SK-N-SH (cell line): ENCODE measurements around the gene SLC47A2. TPM values are rescaled to one million over a fixed set of nuclear protein-coding genes. Genes with fewer than 3 reads are reported as not detected.

Source experiments
- CTCF ChIA-PET: fragments of 300-600, 350-600 bp; formaldehyde crosslinking; extraction: SDS; loops from one replicate; lab custom pipeline; 2021; lab: Yijun Ruan, JAX
- POLR2A ChIA-PET: fragments of 350-600 bp; sonication (Branson Sonifier 250); formaldehyde crosslinking; extraction: SDS; loops from one replicate; lab custom pipeline; 2020; ENCODE audit warnings: antibody characterized with exemption, inconsistent platforms; lab: Yijun Ruan, JAX
- DNase-seq: peaks from one replicate; pipeline ENCODE4 v3.0.0; 2012
- H2AFZ ChIP-seq: fragments of 200-600 bp; sonication (generic); 2 replicates; pipeline ENCODE4 v1.8.1; 2016; ENCODE audit warnings: antibody characterized with exemption, mild to moderate bottlenecking, low read depth
- H3F3A ChIP-seq: fragments of 200-600 bp; sonication (generic); replicated peaks from 2 replicates; pipeline ENCODE3; 2016; ENCODE audit warnings: antibody characterized with exemption, mild to moderate bottlenecking; ENCODE audit not compliant: insufficient read depth
- H3K27ac ChIP-seq, 2 experiments: fragments of 200-500 bp in 1 of 2; fragments of 200-600 bp in 1 of 2; sonication (Bioruptor generic) in 1 of 2; sonication (generic), shearing (Covaris generic) in 1 of 2; 2 replicates each; pipeline versions ENCODE4 v1.5.1 to v1.6.1; 2014 to 2016; ENCODE audit warnings: low read depth in 2 of 2, inconsistent platforms in 1 of 2, low read length in 1 of 2, mild to moderate bottlenecking in 1 of 2, mixed read lengths in 1 of 2
- H3K27me3 ChIP-seq: fragments of 200-600 bp; sonication (generic), shearing (Covaris generic); 2 replicates; pipeline ENCODE4 v1.6.1; 2016; ENCODE audit warnings: mixed run types; ENCODE audit not compliant: insufficient read depth
- H3K36me3 ChIP-seq, 2 experiments: fragments of 200-500 bp in 1 of 2; fragments of 200-600 bp in 1 of 2; sonication (Bioruptor generic) in 1 of 2; sonication (generic) in 1 of 2; replicated peaks in 1 of 2; 2 replicates each; pipeline versions ENCODE3 to v1.5.1; 2014 to 2016; ENCODE audit warnings: low read length in 1 of 2, mild to moderate bottlenecking in 1 of 2; ENCODE audit not compliant: insufficient read depth in 2 of 2, control insufficient read depth in 1 of 2
- H3K4me1 ChIP-seq, 2 experiments: fragments of 200-500 bp in 1 of 2; fragments of 200-600 bp in 1 of 2; sonication (Bioruptor generic) in 1 of 2; sonication (generic), shearing (Covaris generic) in 1 of 2; 2 replicates each; pipeline versions ENCODE4 v1.5.1 to v1.6.1; 2014 to 2016; ENCODE audit warnings: low read depth in 1 of 2, low read length in 1 of 2, mixed run types in 1 of 2; ENCODE audit not compliant: insufficient read depth in 2 of 2, control insufficient read depth in 1 of 2
- H3K4me2 ChIP-seq: fragments of 200-600 bp; sonication (generic), shearing (Covaris generic); 2 replicates; pipeline ENCODE4 v1.6.1; 2017; ENCODE audit warnings: mixed run types
- H3K4me3 ChIP-seq, 2 experiments: fragments of 200-500 bp in 1 of 2; fragments of 200-600 bp in 1 of 2; sonication (Bioruptor generic) in 1 of 2; sonication (generic), shearing (Covaris generic) in 1 of 2; 2 replicates each; pipeline versions ENCODE4 v1.5.1 to v1.8.1; 2014 to 2016; ENCODE audit warnings: low read depth in 2 of 2, inconsistent platforms in 1 of 2, low read length in 1 of 2, mild to moderate bottlenecking in 1 of 2, mixed read lengths in 1 of 2, moderate library complexity in 1 of 2
- H3K79me2 ChIP-seq: fragments of 200-600 bp; sonication (generic); 2 replicates; pipeline ENCODE4 v1.8.1; 2017; ENCODE audit warnings: mild to moderate bottlenecking; ENCODE audit not compliant: insufficient read depth
- H3K9ac ChIP-seq: fragments of 200-600 bp; sonication (generic); 2 replicates; pipeline ENCODE4 v1.6.1; 2017; ENCODE audit warnings: mixed run types
- H3K9me2 ChIP-seq: fragments of 200-600 bp; sonication (generic); 2 replicates; pipeline ENCODE4 v1.6.1; 2017; ENCODE audit warnings: mixed run types
- H3K9me3 ChIP-seq: fragments of 200-600 bp; sonication (generic); 2 replicates; pipeline ENCODE4 v1.6.1; 2017; ENCODE audit warnings: mixed run types, mild to moderate bottlenecking, moderate library complexity
- H4K20me1 ChIP-seq: fragments of 200-600 bp; sonication (generic); 2 replicates; pipeline ENCODE4 v1.6.1; 2017; ENCODE audit warnings: mild to moderate bottlenecking, mixed run types; ENCODE audit not compliant: insufficient read depth
- CHD2 ChIP-seq: fragments of 150-350 bp; IDR thresholded peaks from 2 replicates; pipeline ENCODE4 v1.6.1; 2018; ENCODE audit warnings: low read length; ENCODE audit not compliant: partially characterized antibody
- EP300 ChIP-seq, 2 experiments: IDR thresholded peaks; 2 replicates each; pipeline versions ENCODE4 v1.4.0 to v1.6.1; 2012; ENCODE audit warnings: borderline replicate concordance in 1 of 2, low read depth in 1 of 2, low read length in 1 of 2
- EZH2phosphoT487 ChIP-seq: fragments of 200-600 bp; sonication (generic); IDR thresholded peaks from 2 replicates; pipeline ENCODE4 v1.6.1; 2017; ENCODE audit warnings: low read depth, mixed run types, mild to moderate bottlenecking, antibody characterized with exemption, moderate library complexity, borderline replicate concordance
- FOSL2 ChIP-seq: IDR thresholded peaks from 2 replicates; pipeline ENCODE4 v1.4.0; 2012; ENCODE audit warnings: low read depth, mild to moderate bottlenecking, moderate library complexity, borderline replicate concordance
- FOXJ3 ChIP-seq: sonication (generic); formaldehyde crosslinking; IDR thresholded peaks from 2 replicates; pipeline ENCODE4 v1.5.1; 2020; ENCODE audit warnings: mild to moderate bottlenecking, missing genetic modification reagents
- FOXM1 ChIP-seq: IDR thresholded peaks from 2 replicates; pipeline ENCODE4 v1.4.0; 2012; ENCODE audit warnings: low read depth, mild to moderate bottlenecking
- GATA2 ChIP-seq: sonication (generic); formaldehyde crosslinking; IDR thresholded peaks from 2 replicates; pipeline ENCODE4 v1.5.0; 2020; ENCODE audit warnings: mild to moderate bottlenecking, missing genetic modification reagents
- JUND ChIP-seq: IDR thresholded peaks from 2 replicates; pipeline ENCODE4 v1.4.0; 2012
- MEF2A ChIP-seq: IDR thresholded peaks from 2 replicates; pipeline ENCODE4 v1.4.0; 2012; ENCODE audit warnings: low read depth, borderline replicate concordance
- POLR2AphosphoS5 ChIP-seq: IDR thresholded peaks from 2 replicates; pipeline ENCODE4 v1.6.1; 2012; ENCODE audit warnings: low read depth, low read length
- RFX5 ChIP-seq: IDR thresholded peaks from 2 replicates; pipeline ENCODE4 v1.6.1; 2012; ENCODE audit warnings: mild to moderate bottlenecking, improper control_type of control experiment, low read length
- SIN3A ChIP-seq: IDR thresholded peaks from 2 replicates; pipeline ENCODE4 v1.6.1; 2012; ENCODE audit warnings: low read depth, mild to moderate bottlenecking, low read length, moderate library complexity, borderline replicate concordance
- SMC3 ChIP-seq: IDR thresholded peaks from 2 replicates; pipeline ENCODE4 v1.6.1; 2012; ENCODE audit warnings: low read depth, low read length, improper control_type of control experiment
- TCF12 ChIP-seq: IDR thresholded peaks from 2 replicates; pipeline ENCODE4 v1.4.0; 2012
- TEAD4 ChIP-seq: IDR thresholded peaks from 2 replicates; pipeline ENCODE4 v1.4.0; 2012; ENCODE audit warnings: mild to moderate bottlenecking, borderline replicate concordance; ENCODE audit not compliant: insufficient read depth
- WGBS: methylation state at CpG from one replicate; pipeline ENCODE4 v1.1.6; 2017; ENCODE audit warnings: low lambda C conversion rate; 5-methylcytosine and 5-hydroxymethylcytosine counted together
- polyA plus RNA-seq, 3 experiments: library from polyadenylated mRNA; depleted of rRNA; stranded (reverse); fragments of >200 nt; gene quantifications; 2 replicates each; pipeline ENCODE4 v1.2.3, GENCODE V29; 2012
- TF ChIP-seq, protein P1 (sequence below): fragments of 150-350 bp; IDR thresholded peaks from 2 replicates; pipeline ENCODE4 v1.6.1; 2017; ENCODE audit warnings: antibody characterized with exemption, low read length, low read depth, borderline replicate concordance
- TF ChIP-seq, protein P2 (sequence below): IDR thresholded peaks from 2 replicates; pipeline ENCODE4; 2012
- TF ChIP-seq, protein P3 (sequence below): IDR thresholded peaks from 2 replicates; pipeline ENCODE4 v1.6.1; 2012; ENCODE audit warnings: mild to moderate bottlenecking, low read depth, low read length, moderate library complexity
- TF ChIP-seq, protein P4 (sequence below): IDR thresholded peaks from 2 replicates; pipeline ENCODE4 v1.4.0; 2012; ENCODE audit warnings: low read depth
- TF ChIP-seq, protein P5 (sequence below): IDR thresholded peaks from 2 replicates; pipeline ENCODE4 v1.4.0; 2012; ENCODE audit warnings: low read depth, borderline replicate concordance

SLC47A2 gene
- polyA plus RNA-seq, 1 of the 3 experiments (the other 2 are of a cell fraction): not detected

DNA sequence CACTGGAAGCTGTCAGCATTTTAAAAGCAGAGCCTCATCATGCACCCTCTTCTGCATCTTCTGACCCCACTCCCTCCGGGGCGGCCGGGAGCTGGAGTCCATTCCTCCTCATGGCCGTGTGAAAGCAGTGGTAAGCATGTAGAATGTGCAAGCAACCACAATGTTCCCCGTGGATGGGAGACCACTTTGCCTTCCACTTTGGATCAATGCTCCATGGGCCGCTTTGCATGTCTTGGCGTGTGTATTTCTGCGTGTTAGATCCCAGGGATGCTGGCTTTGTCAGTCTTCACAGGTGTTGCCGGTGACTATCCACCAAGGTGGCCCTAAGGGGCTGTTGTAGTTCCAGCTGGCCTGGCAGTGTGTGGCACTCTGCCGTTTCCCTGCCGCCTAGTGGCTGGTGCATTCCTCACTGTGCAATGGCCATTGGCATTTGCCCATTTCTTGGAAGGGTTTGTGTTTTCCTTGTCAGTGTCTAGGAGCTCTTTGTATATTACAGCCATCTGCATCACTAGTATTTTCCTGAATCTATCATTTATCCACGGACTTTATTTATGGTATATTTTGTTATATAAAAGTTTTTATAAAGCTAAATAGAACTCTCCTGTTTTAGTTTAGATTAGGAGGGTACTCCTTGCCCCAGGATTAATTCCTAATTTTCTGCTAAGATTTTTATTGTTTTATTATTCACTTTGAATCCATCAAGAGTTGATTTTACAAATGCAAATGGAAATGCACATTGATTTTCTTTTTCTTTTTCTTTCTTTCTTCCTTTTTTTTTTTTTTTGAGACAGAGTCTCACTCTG lies 37.5 kb upstream of the SLC47A2 start (continued):
- TF ChIP-seq, protein P1, sequence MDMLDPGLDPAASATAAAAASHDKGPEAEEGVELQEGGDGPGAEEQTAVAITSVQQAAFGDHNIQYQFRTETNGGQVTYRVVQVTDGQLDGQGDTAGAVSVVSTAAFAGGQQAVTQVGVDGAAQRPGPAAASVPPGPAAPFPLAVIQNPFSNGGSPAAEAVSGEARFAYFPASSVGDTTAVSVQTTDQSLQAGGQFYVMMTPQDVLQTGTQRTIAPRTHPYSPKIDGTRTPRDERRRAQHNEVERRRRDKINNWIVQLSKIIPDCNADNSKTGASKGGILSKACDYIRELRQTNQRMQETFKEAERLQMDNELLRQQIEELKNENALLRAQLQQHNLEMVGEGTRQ: no peak
- TF ChIP-seq TEAD4: no peak
- peak; percentile 42 for TF ChIP-seq SMC3

DNA sequence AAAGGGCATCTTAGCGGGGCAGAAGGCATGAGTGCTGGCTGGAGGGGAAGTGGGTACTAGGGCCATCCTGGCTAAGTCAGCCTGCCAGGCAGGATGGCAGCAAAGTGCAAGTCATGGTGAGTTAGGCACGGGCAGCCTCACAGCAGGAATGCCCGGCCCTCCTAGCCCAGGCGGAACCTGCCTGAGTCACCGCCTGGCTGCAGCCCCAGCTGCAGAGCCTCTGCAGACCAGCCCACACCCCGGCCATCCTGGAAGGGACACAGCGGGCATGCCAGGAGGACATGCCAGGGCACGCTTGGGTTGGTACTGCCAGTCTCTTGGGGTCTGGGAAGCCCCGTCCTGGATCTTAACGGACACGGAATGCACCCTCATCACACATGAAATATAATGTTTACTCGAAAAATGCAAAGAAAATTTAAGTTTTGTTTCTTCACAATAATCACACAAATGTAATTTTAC lies 36.7 kb upstream of the SLC47A2 start:
- H3K36me3 ChIP-seq: no peaks in the 10 kb centered on the region
- H3K27ac ChIP-seq: peak overlapping the region; percentile 79 to 97
- peak; percentile 49 for DNase-seq
- H3F3A ChIP-seq: peaks cover 16% of the 10 kb centered on the region
- H2AFZ ChIP-seq: peak overlapping the region; percentile 82
- ChIA-PET POLR2A (no interaction called here), CTCF (interaction anchor here (0.7 to 4.7 kb wide), 10 partner anchors 8 to 504 kb away, joined by 3 to 48 read pairs (median 4); partner anchors contain the start of gene B9D1)
- no peaks in the 10 kb centered on the region for H3K9me3 ChIP-seq
- no peak overlapping the region for H3K4me3 ChIP-seq
- H3K4me1 ChIP-seq: peaks cover 10 to 18% of the 10 kb centered on the region in 2 experiments; a peak in 3 of 4 replicates
- H3K79me2 ChIP-seq: no peaks in the 10 kb centered on the region
- WGBS: 20% methylated on average over 5 of the region's 12 CpGs
- H3K9me2 ChIP-seq: no peaks in the 10 kb centered on the region
- no peaks in the 10 kb centered on the region for H4K20me1 ChIP-seq
- H3K4me2 ChIP-seq: peak overlapping the region; percentile 25; the same call in 1 of the 2 replicates
- H3K27me3 ChIP-seq: no peaks in the 10 kb centered on the region
- peak overlapping the region; percentile 74 for H3K9ac ChIP-seq
- TF ChIP-seq, protein P1: no peak
- TF ChIP-seq, protein P2, sequence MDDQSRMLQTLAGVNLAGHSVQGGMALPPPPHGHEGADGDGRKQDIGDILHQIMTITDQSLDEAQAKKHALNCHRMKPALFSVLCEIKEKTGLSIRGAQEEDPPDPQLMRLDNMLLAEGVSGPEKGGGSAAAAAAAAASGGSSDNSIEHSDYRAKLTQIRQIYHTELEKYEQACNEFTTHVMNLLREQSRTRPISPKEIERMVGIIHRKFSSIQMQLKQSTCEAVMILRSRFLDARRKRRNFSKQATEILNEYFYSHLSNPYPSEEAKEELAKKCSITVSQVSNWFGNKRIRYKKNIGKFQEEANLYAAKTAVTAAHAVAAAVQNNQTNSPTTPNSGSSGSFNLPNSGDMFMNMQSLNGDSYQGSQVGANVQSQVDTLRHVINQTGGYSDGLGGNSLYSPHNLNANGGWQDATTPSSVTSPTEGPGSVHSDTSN: peak; percentile 57
- TF ChIP-seq MEF2A: no peak
- peak in 1 of 2 experiments; percentile 79; a peak in 1 of 4 replicates for TF ChIP-seq EP300 (IDR thresholded peaks at IDR 0.05; ENCODE audit: borderline replicate concordance in 1 of 2, low read depth in 1 of 2, low read length in 1 of 2)
- no peak for TF ChIP-seq SIN3A
- TF ChIP-seq, protein P3, sequence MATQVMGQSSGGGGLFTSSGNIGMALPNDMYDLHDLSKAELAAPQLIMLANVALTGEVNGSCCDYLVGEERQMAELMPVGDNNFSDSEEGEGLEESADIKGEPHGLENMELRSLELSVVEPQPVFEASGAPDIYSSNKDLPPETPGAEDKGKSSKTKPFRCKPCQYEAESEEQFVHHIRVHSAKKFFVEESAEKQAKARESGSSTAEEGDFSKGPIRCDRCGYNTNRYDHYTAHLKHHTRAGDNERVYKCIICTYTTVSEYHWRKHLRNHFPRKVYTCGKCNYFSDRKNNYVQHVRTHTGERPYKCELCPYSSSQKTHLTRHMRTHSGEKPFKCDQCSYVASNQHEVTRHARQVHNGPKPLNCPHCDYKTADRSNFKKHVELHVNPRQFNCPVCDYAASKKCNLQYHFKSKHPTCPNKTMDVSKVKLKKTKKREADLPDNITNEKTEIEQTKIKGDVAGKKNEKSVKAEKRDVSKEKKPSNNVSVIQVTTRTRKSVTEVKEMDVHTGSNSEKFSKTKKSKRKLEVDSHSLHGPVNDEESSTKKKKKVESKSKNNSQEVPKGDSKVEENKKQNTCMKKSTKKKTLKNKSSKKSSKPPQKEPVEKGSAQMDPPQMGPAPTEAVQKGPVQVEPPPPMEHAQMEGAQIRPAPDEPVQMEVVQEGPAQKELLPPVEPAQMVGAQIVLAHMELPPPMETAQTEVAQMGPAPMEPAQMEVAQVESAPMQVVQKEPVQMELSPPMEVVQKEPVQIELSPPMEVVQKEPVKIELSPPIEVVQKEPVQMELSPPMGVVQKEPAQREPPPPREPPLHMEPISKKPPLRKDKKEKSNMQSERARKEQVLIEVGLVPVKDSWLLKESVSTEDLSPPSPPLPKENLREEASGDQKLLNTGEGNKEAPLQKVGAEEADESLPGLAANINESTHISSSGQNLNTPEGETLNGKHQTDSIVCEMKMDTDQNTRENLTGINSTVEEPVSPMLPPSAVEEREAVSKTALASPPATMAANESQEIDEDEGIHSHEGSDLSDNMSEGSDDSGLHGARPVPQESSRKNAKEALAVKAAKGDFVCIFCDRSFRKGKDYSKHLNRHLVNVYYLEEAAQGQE: 0 out of 2 replicates have a peak, but pooled peaks have one; percentile 34
- peak; percentile 83 for TF ChIP-seq TCF12
- TF ChIP-seq, protein P4, sequence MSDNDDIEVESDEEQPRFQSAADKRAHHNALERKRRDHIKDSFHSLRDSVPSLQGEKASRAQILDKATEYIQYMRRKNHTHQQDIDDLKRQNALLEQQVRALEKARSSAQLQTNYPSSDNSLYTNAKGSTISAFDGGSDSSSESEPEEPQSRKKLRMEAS: peak; percentile 88
- peak; percentile 67; the same call in 1 of the 2 replicates for TF ChIP-seq POLR2AphosphoS5
- TF ChIP-seq EZH2phosphoT487: no peak
- TF ChIP-seq RFX5: no peak
- TF ChIP-seq JUND: no peak; the same call in 1 of the 2 replicates
- no peak for TF ChIP-seq CHD2
- peak; percentile 78; the same call in 1 of the 2 replicates for TF ChIP-seq FOSL2
- TF ChIP-seq FOXM1: no peak
- no peak for TF ChIP-seq SMC3
- no peak for TF ChIP-seq GATA2 (CRISPR knock-in tag)
- TF ChIP-seq, protein P5, sequence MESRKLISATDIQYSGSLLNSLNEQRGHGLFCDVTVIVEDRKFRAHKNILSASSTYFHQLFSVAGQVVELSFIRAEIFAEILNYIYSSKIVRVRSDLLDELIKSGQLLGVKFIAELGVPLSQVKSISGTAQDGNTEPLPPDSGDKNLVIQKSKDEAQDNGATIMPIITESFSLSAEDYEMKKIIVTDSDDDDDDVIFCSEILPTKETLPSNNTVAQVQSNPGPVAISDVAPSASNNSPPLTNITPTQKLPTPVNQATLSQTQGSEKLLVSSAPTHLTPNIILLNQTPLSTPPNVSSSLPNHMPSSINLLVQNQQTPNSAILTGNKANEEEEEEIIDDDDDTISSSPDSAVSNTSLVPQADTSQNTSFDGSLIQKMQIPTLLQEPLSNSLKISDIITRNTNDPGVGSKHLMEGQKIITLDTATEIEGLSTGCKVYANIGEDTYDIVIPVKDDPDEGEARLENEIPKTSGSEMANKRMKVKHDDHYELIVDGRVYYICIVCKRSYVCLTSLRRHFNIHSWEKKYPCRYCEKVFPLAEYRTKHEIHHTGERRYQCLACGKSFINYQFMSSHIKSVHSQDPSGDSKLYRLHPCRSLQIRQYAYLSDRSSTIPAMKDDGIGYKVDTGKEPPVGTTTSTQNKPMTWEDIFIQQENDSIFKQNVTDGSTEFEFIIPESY: no peak
- TF ChIP-seq FOXJ3 (CRISPR knock-in tag): no peak
